Endothelial cell (in vitro differentiated cells): Measurements from ENCODE around the gene ARID4A. TPM values are rescaled to one million over a fixed set of nuclear protein-coding genes. Genes with fewer than 3 reads are reported as not detected.

Source experiments
- DNase-seq: peaks from one replicate; pipeline ENCODE4 v3.0.0; 2021; ENCODE audit warnings: low spot score
- H3K27ac Mint-ChIP-seq: one replicate; pipeline ENCODE4 v1.8.0; 2021; ENCODE audit warnings: mixed read lengths, inconsistent platforms; ENCODE audit not compliant: unreplicated experiment
- H3K27me3 Mint-ChIP-seq: one replicate; pipeline ENCODE4 v1.8.0; 2021; ENCODE audit warnings: mild to moderate bottlenecking, moderate library complexity, mixed read lengths, inconsistent platforms; ENCODE audit not compliant: unreplicated experiment
- H3K36me3 Mint-ChIP-seq: one replicate; pipeline ENCODE4 v1.8.0; 2021; ENCODE audit warnings: mild to moderate bottlenecking, low read depth, mixed read lengths, inconsistent platforms; ENCODE audit not compliant: unreplicated experiment
- H3K4me1 Mint-ChIP-seq: one replicate; pipeline ENCODE4 v1.8.0; 2021; ENCODE audit warnings: mild to moderate bottlenecking, mixed read lengths, inconsistent platforms; ENCODE audit not compliant: unreplicated experiment
- H3K4me3 Mint-ChIP-seq: one replicate; pipeline ENCODE4 v1.8.0; 2021; ENCODE audit warnings: mild to moderate bottlenecking, mixed read lengths, inconsistent platforms; ENCODE audit not compliant: unreplicated experiment
- H3K9me3 Mint-ChIP-seq: one replicate; pipeline ENCODE4 v1.8.0; 2021; ENCODE audit warnings: mixed read lengths, inconsistent platforms; ENCODE audit not compliant: unreplicated experiment
- total RNA-seq: library from RNA; stranded (reverse); fragmentation: NEBNext Ultra II Directional; extraction: Animal tissue kit (Norgen Biotek cat#: 25700); gene quantifications from one replicate; pipeline ENCODE4 v1.2.1, GENCODE V29; 2021; ENCODE audit not compliant: unreplicated experiment
- TF ChIP-seq, protein P1 (sequence below): fragments of 200-600 bp; sonication (generic); IDR thresholded peaks from one replicate; pipeline ENCODE4 v1.5.0; 2021; ENCODE audit warnings: antibody characterized with exemption; ENCODE audit not compliant: unreplicated experiment

Gene ARID4A
- total RNA-seq, 1 donor from 2014 or later, result 45.4 TPM

DNA sequence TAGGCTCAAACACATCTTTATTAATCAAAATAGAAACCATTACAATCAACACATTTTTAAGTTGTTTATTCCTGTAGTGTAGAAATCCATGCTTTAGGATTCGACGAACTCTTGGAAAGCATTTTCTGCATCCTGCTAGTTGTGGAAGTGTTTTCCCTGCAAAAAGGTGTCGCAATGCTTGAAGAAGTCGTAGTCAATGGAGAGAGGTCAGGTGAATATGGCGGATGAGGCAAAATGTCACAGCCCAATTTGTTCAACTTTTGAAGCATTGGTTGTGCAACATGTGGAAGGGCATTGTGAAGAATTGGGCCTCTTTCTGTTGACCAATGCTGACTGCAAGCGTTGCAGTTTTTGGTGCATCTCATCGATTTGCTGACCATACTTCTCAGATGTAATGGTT is 4.2 kb upstream of the ARID4A start:
- Mint-ChIP-seq H3K4me1 (peaks cover 9% of the 10 kb centered on the region), H3K27ac (no peak overlapping the region), H3K9me3 (no peaks in the 10 kb centered on the region), H3K36me3 (peaks cover 27% of the 10 kb centered on the region), H3K4me3 (peak overlapping the region; percentile 65), H3K27me3 (no peaks in the 10 kb centered on the region)
- no peak for DNase-seq
- TF ChIP-seq, protein P1, sequence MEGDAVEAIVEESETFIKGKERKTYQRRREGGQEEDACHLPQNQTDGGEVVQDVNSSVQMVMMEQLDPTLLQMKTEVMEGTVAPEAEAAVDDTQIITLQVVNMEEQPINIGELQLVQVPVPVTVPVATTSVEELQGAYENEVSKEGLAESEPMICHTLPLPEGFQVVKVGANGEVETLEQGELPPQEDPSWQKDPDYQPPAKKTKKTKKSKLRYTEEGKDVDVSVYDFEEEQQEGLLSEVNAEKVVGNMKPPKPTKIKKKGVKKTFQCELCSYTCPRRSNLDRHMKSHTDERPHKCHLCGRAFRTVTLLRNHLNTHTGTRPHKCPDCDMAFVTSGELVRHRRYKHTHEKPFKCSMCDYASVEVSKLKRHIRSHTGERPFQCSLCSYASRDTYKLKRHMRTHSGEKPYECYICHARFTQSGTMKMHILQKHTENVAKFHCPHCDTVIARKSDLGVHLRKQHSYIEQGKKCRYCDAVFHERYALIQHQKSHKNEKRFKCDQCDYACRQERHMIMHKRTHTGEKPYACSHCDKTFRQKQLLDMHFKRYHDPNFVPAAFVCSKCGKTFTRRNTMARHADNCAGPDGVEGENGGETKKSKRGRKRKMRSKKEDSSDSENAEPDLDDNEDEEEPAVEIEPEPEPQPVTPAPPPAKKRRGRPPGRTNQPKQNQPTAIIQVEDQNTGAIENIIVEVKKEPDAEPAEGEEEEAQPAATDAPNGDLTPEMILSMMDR, result no peak

DNA sequence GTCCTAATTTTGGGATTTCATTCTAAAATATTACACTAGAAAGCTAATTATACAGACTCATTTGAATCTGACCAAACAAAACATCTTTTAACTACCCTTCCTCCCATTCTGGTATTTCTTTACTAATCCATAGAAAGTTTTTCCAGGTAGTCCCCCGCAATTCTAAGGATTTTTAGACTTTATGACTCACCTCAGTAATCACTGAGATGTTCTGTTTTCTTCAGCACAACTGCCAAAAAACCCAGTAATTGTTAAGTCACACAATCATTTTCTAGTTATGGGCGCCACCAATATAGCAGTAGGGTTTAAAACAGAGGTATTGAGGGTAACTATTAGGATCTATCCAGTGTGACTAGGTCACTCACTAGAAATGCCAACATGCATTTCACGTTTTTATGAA is 1.6 kb upstream of the ARID4A start:
- Mint-ChIP-seq H3K27ac (no peak overlapping the region), H3K27me3 (peaks cover 6% of the 10 kb centered on the region), H3K36me3 (peaks cover 26% of the 10 kb centered on the region), H3K9me3 (no peaks in the 10 kb centered on the region), H3K4me1 (peaks cover 19% of the 10 kb centered on the region), H3K4me3 (no peak overlapping the region)
- DNase-seq, result no peak
- TF ChIP-seq, protein P1, result no peak

DNA sequence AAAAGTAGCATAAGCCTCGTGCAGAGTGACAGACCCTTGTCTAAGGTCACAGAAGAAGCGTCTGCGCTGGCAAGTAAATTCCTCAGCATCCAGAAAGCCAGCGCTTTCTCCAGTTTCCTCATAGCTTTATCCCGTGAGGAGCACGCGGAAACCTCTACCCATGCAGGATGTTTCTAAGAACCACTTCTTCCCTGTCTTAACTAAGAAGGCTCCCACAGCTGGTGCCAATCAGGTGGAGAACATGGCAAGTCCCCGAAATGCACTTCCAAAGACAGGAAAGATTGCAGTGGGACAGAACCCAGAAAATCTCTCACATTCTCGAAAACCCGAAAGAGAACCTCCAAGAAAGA is 968 bp upstream of the ARID4A start:
- H3K27me3 Mint-ChIP-seq, result peaks cover 6% of the 10 kb centered on the region
- no peak overlapping the region for H3K4me3 Mint-ChIP-seq
- DNase-seq, result peak; percentile 46
- no peaks in the 10 kb centered on the region for H3K9me3 Mint-ChIP-seq
- TF ChIP-seq, protein P1, result no peak
- H3K36me3 Mint-ChIP-seq, result peaks cover 29% of the 10 kb centered on the region
- no peak overlapping the region for H3K27ac Mint-ChIP-seq
- H3K4me1 Mint-ChIP-seq, result peaks cover 19% of the 10 kb centered on the region

DNA sequence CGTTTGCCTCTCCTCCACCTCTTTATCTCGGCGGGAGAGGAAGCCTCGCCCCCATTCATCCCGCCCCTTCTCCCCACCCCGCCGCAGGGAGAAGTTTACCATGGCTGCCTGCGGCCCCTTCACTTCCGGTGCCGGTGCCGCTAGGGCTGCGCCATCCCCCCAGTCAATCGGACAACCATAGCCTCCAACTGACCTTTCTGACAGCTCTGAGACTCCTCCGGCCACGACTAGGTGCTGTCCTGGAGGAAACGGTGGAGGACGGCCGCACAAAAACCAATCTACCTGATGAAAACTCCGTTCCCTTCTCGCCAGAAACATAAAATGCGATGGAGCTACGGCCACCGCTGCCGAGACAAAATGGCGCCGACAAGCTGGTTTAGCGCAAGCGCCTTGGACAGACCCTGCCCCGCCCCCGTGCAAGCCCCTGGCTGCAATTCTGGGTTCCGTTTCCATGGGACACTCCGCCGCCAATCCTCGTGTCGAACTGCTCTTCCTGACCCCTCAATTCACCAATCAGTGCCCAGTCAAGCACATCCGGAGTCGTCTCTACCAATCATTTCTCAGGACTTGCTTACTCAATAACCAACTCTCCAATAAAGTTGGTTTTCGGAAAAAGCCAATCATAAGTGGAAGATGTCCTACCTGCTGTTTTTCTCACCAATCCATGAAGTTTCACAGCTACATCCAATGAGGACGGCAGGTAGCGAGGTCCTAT is 436 bp upstream of the ARID4A start:
- peaks cover 29% of the 10 kb centered on the region for H3K36me3 Mint-ChIP-seq
- H3K27ac Mint-ChIP-seq, result no peak overlapping the region
- H3K27me3 Mint-ChIP-seq, result peaks cover 6% of the 10 kb centered on the region
- TF ChIP-seq, protein P1, result no peak
- no peaks in the 10 kb centered on the region for H3K9me3 Mint-ChIP-seq
- H3K4me3 Mint-ChIP-seq, result no peak overlapping the region
- H3K4me1 Mint-ChIP-seq, result peaks cover 19% of the 10 kb centered on the region
- DNase-seq, result peak; percentile 96
